Neural cell (in vitro differentiated cells): ENCODE results near the gene ARHGEF7.

ENCODE experiments used
- CTCF ChIP-seq: fragments of 450-650 bp; IDR thresholded peaks from 2 replicates; pipeline ENCODE4 v1.5.1; 2014; ENCODE audit warnings: antibody characterized with exemption, mild to moderate bottlenecking, moderate library complexity; ENCODE audit not compliant: poor library complexity, severe bottlenecking
- EP300 ChIP-seq: fragments of 450-650 bp; conservative IDR thresholded peaks from 2 replicates; pipeline ENCODE4 v1.6.1; 2014; ENCODE audit warnings: antibody characterized with exemption, mild to moderate bottlenecking, moderate library complexity; ENCODE audit not compliant: poor library complexity, severe bottlenecking
- EZH2 ChIP-seq: fragments of 200-600, 300-800 bp; shearing (Covaris generic), sonication (generic); IDR thresholded peaks from 2 replicates; pipeline ENCODE4 v1.6.1; 2014; ENCODE audit warnings: antibody characterized with exemption, low read length, borderline replicate concordance, mild to moderate bottlenecking; ENCODE audit not compliant: insufficient read depth, poor library complexity, severe bottlenecking
- MXI1 ChIP-seq: fragments of 450-650 bp; conservative IDR thresholded peaks from 2 replicates; pipeline ENCODE4 v1.6.1; 2014; ENCODE audit warnings: antibody characterized with exemption, mild to moderate bottlenecking; ENCODE audit not compliant: poor library complexity, severe bottlenecking
- RAD21 ChIP-seq: fragments of 450-650 bp; conservative IDR thresholded peaks from 2 replicates; pipeline ENCODE4 v1.6.1; 2014; ENCODE audit warnings: antibody characterized with exemption, mild to moderate bottlenecking, moderate library complexity
- REST ChIP-seq: IDR thresholded peaks from 2 replicates; pipeline ENCODE4 v1.6.1; 2012; ENCODE audit warnings: borderline replicate concordance

- TF ChIP-seq CTCF (no peak), REST (no peak), EZH2 (no peak), EP300 (no peak), MXI1 (no peak), RAD21 (no peak)
Measured at GRCh38 chr13:111327730-111328573, 212.8 kb downstream of the ARHGEF7 start.
